ENCODE results near the gene FRMPD4. TPM values are rescaled to one million over a fixed set of nuclear protein-coding genes. Genes with fewer than 3 reads are reported as not detected.

FRMPD4 gene
- total RNA-seq, 1 donor from 2014 or later: 0.54 TPM

- H4K20me1 ChIP-seq (ENCODE audit: insufficient read depth, low read length): no peaks in the 10 kb centered on the region
- H3K27ac Mint-ChIP-seq (ENCODE audit: unreplicated experiment): no peak overlapping the region
- H3K9me3 ChIP-seq (ENCODE audit: insufficient read depth, low read depth, low read length): no peaks in the 10 kb centered on the region
- H3K4me1 ChIP-seq (ENCODE audit: insufficient read depth, low read length): no peaks in the 10 kb centered on the region
- TF ChIP-seq EZH2 (IDR thresholded peaks at IDR 0.05; ENCODE audit: insufficient read depth, low read length): no peak
- TF ChIP-seq CTCF (IDR thresholded peaks at IDR 0.05; ENCODE audit: insufficient read depth, low read depth, low read length): no peak
- FAIRE-seq (peak; percentile 69), DNase-seq (ENCODE audit: low read depth) (no peak)
- H3K27ac ChIP-seq (ENCODE audit: low read depth, low read length): no peak overlapping the region
- no peak overlapping the region for H3K4me2 ChIP-seq (ENCODE audit: low read length)
- no peaks in the 10 kb centered on the region for H3K27me3 Mint-ChIP-seq (ENCODE audit: low read depth, unreplicated experiment)
- no peak overlapping the region for H3K4me3 ChIP-seq (ENCODE audit: insufficient read depth, low read depth, low read length)
- no peaks in the 10 kb centered on the region for H3K27me3 ChIP-seq (ENCODE audit: insufficient read depth, low read length)
- no peaks in the 10 kb centered on the region for H3K79me2 ChIP-seq (ENCODE audit: insufficient read depth, low read length)
- H3K9ac ChIP-seq (ENCODE audit: low read length): no peak overlapping the region
- H3K4me1 Mint-ChIP-seq (ENCODE audit: low read depth, unreplicated experiment): peaks cover 4% of the 10 kb centered on the region
- no peaks in the 10 kb centered on the region for H3K36me3 ChIP-seq (ENCODE audit: insufficient read depth, low read length)
- no peaks in the 10 kb centered on the region for H3K9me3 Mint-ChIP-seq (ENCODE audit: unreplicated experiment)
- H2AFZ ChIP-seq (ENCODE audit: low read depth, low read length): no peak overlapping the region
- no peak overlapping the region for H3K4me3 Mint-ChIP-seq (ENCODE audit: unreplicated experiment)
- H3K36me3 Mint-ChIP-seq (ENCODE audit: low read depth, unreplicated experiment): no peaks in the 10 kb centered on the region
Observed at GRCh38 chrX:12579311-12579710, 441.0 kb downstream of the FRMPD4 start.

DNA sequence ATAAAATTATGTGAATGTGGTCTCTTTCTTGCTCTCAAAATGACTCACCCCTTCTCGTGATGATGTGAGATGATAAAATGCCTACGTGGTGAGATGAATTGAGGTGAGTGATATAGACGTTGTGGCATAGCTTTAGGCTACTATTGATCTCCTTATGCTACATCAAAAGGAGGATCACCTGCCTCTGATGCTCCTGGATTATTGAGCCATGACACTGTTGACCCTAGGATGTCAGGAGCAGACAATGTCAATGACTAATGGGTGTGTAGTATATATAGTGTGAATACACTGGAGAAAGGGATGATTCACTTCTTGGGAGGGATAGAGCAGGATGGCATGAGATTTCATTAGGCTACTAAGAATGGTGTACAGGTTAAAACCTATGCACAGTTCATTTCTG is 442.3 kb downstream of the FRMPD4 start:
- no peaks in the 10 kb centered on the region for H3K27me3 Mint-ChIP-seq (ENCODE audit: low read depth, unreplicated experiment)
- TF ChIP-seq EZH2 (IDR thresholded peaks at IDR 0.05; ENCODE audit: insufficient read depth, low read length) (no peak), CTCF (IDR thresholded peaks at IDR 0.05; ENCODE audit: insufficient read depth, low read depth, low read length) (no peak)
- Histone ChIP-seq H3K4me3 (ENCODE audit: insufficient read depth, low read depth, low read length) (no peak overlapping the region), H3K36me3 (ENCODE audit: insufficient read depth, low read length) (no peaks in the 10 kb centered on the region), H3K4me1 (ENCODE audit: insufficient read depth, low read length) (no peaks in the 10 kb centered on the region), H3K9me3 (ENCODE audit: insufficient read depth, low read depth, low read length) (no peaks in the 10 kb centered on the region), H3K27me3 (ENCODE audit: insufficient read depth, low read length) (no peaks in the 10 kb centered on the region), H4K20me1 (ENCODE audit: insufficient read depth, low read length) (no peaks in the 10 kb centered on the region), H3K79me2 (ENCODE audit: insufficient read depth, low read length) (no peaks in the 10 kb centered on the region), H2AFZ (ENCODE audit: low read depth, low read length) (no peak overlapping the region), H3K27ac (ENCODE audit: low read depth, low read length) (no peak overlapping the region), H3K9ac (ENCODE audit: low read length) (no peak overlapping the region), H3K4me2 (ENCODE audit: low read length) (no peak overlapping the region)
- no peaks in the 10 kb centered on the region for H3K9me3 Mint-ChIP-seq (ENCODE audit: unreplicated experiment)
- H3K4me1 Mint-ChIP-seq (ENCODE audit: low read depth, unreplicated experiment): peaks cover 4% of the 10 kb centered on the region
- H3K4me3 Mint-ChIP-seq (ENCODE audit: unreplicated experiment): no peak overlapping the region
- H3K27ac Mint-ChIP-seq (ENCODE audit: unreplicated experiment): no peak overlapping the region
- no peaks in the 10 kb centered on the region for H3K36me3 Mint-ChIP-seq (ENCODE audit: low read depth, unreplicated experiment)
- DNase-seq (ENCODE audit: low read depth) (no peak), FAIRE-seq (peak; percentile 63)

DNA sequence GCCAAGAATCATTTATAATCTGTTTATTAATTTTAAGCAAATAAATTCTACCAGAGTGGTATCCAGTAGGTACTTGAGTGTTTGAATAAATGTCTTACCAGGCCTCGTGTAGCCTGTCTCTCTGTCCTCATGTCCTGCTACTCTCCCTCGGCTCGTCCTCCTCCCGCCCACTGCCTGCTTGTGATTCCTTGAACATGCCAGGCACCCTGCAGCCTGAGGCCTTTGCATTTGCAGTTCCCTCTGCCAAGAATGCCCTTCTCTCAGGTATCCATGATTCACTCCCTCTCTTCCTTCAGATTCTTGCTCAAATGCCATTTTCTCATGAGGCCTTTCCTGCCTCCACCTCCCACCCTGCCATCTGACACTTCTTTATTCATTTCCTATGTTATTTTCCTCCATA is 443.3 kb downstream of the FRMPD4 start:
- no peaks in the 10 kb centered on the region for H3K36me3 Mint-ChIP-seq (ENCODE audit: low read depth, unreplicated experiment)

More for the DNA sequence above, 443.3 kb downstream of the FRMPD4 start:
- Histone ChIP-seq H3K36me3 (ENCODE audit: insufficient read depth, low read length) (no peaks in the 10 kb centered on the region), H3K4me3 (ENCODE audit: insufficient read depth, low read depth, low read length) (no peak overlapping the region), H3K4me1 (ENCODE audit: insufficient read depth, low read length) (no peaks in the 10 kb centered on the region), H3K27ac (ENCODE audit: low read depth, low read length) (no peak overlapping the region), H3K9me3 (ENCODE audit: insufficient read depth, low read depth, low read length) (no peaks in the 10 kb centered on the region), H3K79me2 (ENCODE audit: insufficient read depth, low read length) (no peaks in the 10 kb centered on the region), H3K4me2 (ENCODE audit: low read length) (no peak overlapping the region), H3K9ac (ENCODE audit: low read length) (no peak overlapping the region), H4K20me1 (ENCODE audit: insufficient read depth, low read length) (no peaks in the 10 kb centered on the region), H3K27me3 (ENCODE audit: insufficient read depth, low read length) (no peaks in the 10 kb centered on the region), H2AFZ (ENCODE audit: low read depth, low read length) (no peak overlapping the region)
- FAIRE-seq (no peak), DNase-seq (ENCODE audit: low read depth) (no peak)
- H3K9me3 Mint-ChIP-seq (ENCODE audit: unreplicated experiment): no peaks in the 10 kb centered on the region
- TF ChIP-seq CTCF (IDR thresholded peaks at IDR 0.05; ENCODE audit: insufficient read depth, low read depth, low read length): no peak
- TF ChIP-seq EZH2 (IDR thresholded peaks at IDR 0.05; ENCODE audit: insufficient read depth, low read length): no peak
- H3K27me3 Mint-ChIP-seq (ENCODE audit: low read depth, unreplicated experiment): no peaks in the 10 kb centered on the region
- H3K4me1 Mint-ChIP-seq (ENCODE audit: low read depth, unreplicated experiment): peaks cover 4% of the 10 kb centered on the region
- no peak overlapping the region for H3K27ac Mint-ChIP-seq (ENCODE audit: unreplicated experiment)
- no peak overlapping the region for H3K4me3 Mint-ChIP-seq (ENCODE audit: unreplicated experiment)

All from astrocyte (in vitro differentiated cells and primary cell).